Mucosa of rectum (tissue), 2 donors: ENCODE results near the gene TNFAIP8L1.

Source experiments
- H3K27ac ChIP-seq, 2 donors: one replicate each; pipeline ENCODE4 v1.7.0; 2013; ENCODE audit warnings: inconsistent platforms in 2 of 2, low read depth in 2 of 2, low read length in 2 of 2
- H3K27me3 ChIP-seq, 2 donors: one replicate each; pipeline ENCODE4 v1.7.0; 2013; ENCODE audit warnings: low read length in 2 of 2; ENCODE audit not compliant: control insufficient read depth in 2 of 2, insufficient read depth in 2 of 2
- H3K36me3 ChIP-seq, 2 donors: one replicate each; pipeline ENCODE4 v1.7.0; 2013; ENCODE audit warnings: low read length in 2 of 2; ENCODE audit not compliant: control insufficient read depth in 2 of 2, insufficient read depth in 2 of 2
- H3K4me1 ChIP-seq, 2 donors: one replicate each; pipeline ENCODE4 v1.7.0; 2013; ENCODE audit warnings: low read length in 2 of 2, mild to moderate bottlenecking in 1 of 2; ENCODE audit not compliant: control insufficient read depth in 2 of 2, insufficient read depth in 2 of 2
- H3K4me3 ChIP-seq, 2 donors: one replicate each; pipeline ENCODE4 v1.7.0; 2013; ENCODE audit warnings: low read length in 2 of 2
- H3K9ac ChIP-seq, 2 donors: one replicate each; pipeline ENCODE4 v1.7.0; 2013; ENCODE audit warnings: low read length in 2 of 2, low read depth in 1 of 2, mild to moderate bottlenecking in 1 of 2
- H3K9me3 ChIP-seq, 2 donors: one replicate each; pipeline ENCODE4 v1.7.0; 2013; ENCODE audit warnings: low read length in 2 of 2; ENCODE audit not compliant: control insufficient read depth in 2 of 2
- donor health status: healthy.
- donor health status: Normal muscosa, but diverticular disease.

TNFAIP8L1 gene

GRCh38 chr19:4657835-4658234 is 18.5 kb downstream of the TNFAIP8L1 start:
- H3K4me3 ChIP-seq, result no peak overlapping the region
- H3K9me3 ChIP-seq, result no peaks in the 10 kb centered on the region
- peaks cover 5 to 14% of the 10 kb centered on the region in 2 donors for H3K4me1 ChIP-seq
- no peaks in the 10 kb centered on the region for H3K27me3 ChIP-seq
- H3K9ac ChIP-seq, result no peak overlapping the region
- H3K27ac ChIP-seq, result no peak overlapping the region
- peaks cover 23 to 52% of the 10 kb centered on the region in 2 donors for H3K36me3 ChIP-seq

GRCh38 chr19:4660181-4660791 is 21.0 kb downstream of the TNFAIP8L1 start:
- no peak overlapping the region for H3K9ac ChIP-seq
- no peaks in the 10 kb centered on the region for H3K27me3 ChIP-seq
- H3K9me3 ChIP-seq, result no peaks in the 10 kb centered on the region
- no peak overlapping the region for H3K4me3 ChIP-seq
- H3K4me1 ChIP-seq, result peaks cover 5 to 14% of the 10 kb centered on the region in 2 donors
- peaks cover 28 to 59% of the 10 kb centered on the region in 2 donors for H3K36me3 ChIP-seq
- no peak overlapping the region for H3K27ac ChIP-seq

- Histone ChIP-seq H3K27me3 (no peaks in the 10 kb centered on the region), H3K4me3 (no peak overlapping the region), H3K9me3 (no peaks in the 10 kb centered on the region), H3K36me3 (peaks cover 28 to 58% of the 10 kb centered on the region in 2 donors), H3K27ac (no peak overlapping the region), H3K4me1 (peaks cover 5 to 14% of the 10 kb centered on the region in 2 donors), H3K9ac (no peak overlapping the region)
Measured at GRCh38 chr19:4660993-4661392, 21.7 kb downstream of the TNFAIP8L1 start.

- peaks cover 5 to 14% of the 10 kb centered on the region in 2 donors for H3K4me1 ChIP-seq
- peak overlapping the region in 1 of 2 donors; percentile 17 for H3K27ac ChIP-seq
- no peaks in the 10 kb centered on the region for H3K9me3 ChIP-seq
- H3K27me3 ChIP-seq, result no peaks in the 10 kb centered on the region
- H3K9ac ChIP-seq, result peak overlapping the region in 1 of 2 donors; percentile 45
- peak overlapping the region in 1 of 2 donors; percentile 6 for H3K4me3 ChIP-seq
- H3K36me3 ChIP-seq, result peaks cover 33 to 55% of the 10 kb centered on the region in 2 donors
Measured at GRCh38 chr19:4662020-4662695, 22.8 kb downstream of the TNFAIP8L1 start.

- Histone ChIP-seq H3K9me3 (no peaks in the 10 kb centered on the region), H3K4me1 (peaks cover 5 to 14% of the 10 kb centered on the region in 2 donors), H3K9ac (no peak overlapping the region), H3K4me3 (no peak overlapping the region), H3K36me3 (peaks cover 28 to 52% of the 10 kb centered on the region in 2 donors), H3K27me3 (no peaks in the 10 kb centered on the region), H3K27ac (no peak overlapping the region)
Measured at GRCh38 chr19:4662812-4663211, 23.5 kb downstream of the TNFAIP8L1 start.

GRCh38 chr19:4664642-4665041 is 25.3 kb downstream of the TNFAIP8L1 start:
- H3K9ac ChIP-seq, result no peak overlapping the region
- H3K27ac ChIP-seq, result no peak overlapping the region
- no peak overlapping the region for H3K4me3 ChIP-seq
- peaks cover 23 to 45% of the 10 kb centered on the region in 2 donors for H3K36me3 ChIP-seq
- peaks cover 14 to 21% of the 10 kb centered on the region in 2 donors for H3K4me1 ChIP-seq
- no peaks in the 10 kb centered on the region for H3K9me3 ChIP-seq
- H3K27me3 ChIP-seq, result no peaks in the 10 kb centered on the region

GRCh38 chr19:4669723-4670480 is 30.6 kb downstream of the TNFAIP8L1 start, which contains the start of gene MYDGF:
TSS of gene MYDGF (minus strand) at chr19:4670342. CDS start at chr19:4670334, 8 bp downstream.
- Histone ChIP-seq H3K27ac (peak within 1 kb of the TSS; percentile 68 to 79), H3K27me3 (no peaks in the 10 kb centered on the region), H3K9ac (peak within 1 kb of the TSS; percentile 32 to 77), H3K4me1 (peaks cover 9 to 11% of the 10 kb centered on the region in 2 donors), H3K36me3 (peaks cover 11 to 19% of the 10 kb centered on the region in 2 donors), H3K9me3 (no peaks in the 10 kb centered on the region), H3K4me3 (peak within 1 kb of the TSS; percentile 77 to 92)

GRCh38 chr19:4671185-4671851 is 32.0 kb downstream of the TNFAIP8L1 start:
- Histone ChIP-seq H3K4me3 (no peak overlapping the region), H3K9me3 (no peaks in the 10 kb centered on the region), H3K36me3 (peaks cover 14 to 18% of the 10 kb centered on the region in 2 donors), H3K9ac (no peak overlapping the region), H3K4me1 (peaks cover 9 to 11% of the 10 kb centered on the region in 2 donors), H3K27me3 (no peaks in the 10 kb centered on the region), H3K27ac (no peak overlapping the region)

- no peaks in the 10 kb centered on the region for H3K9me3 ChIP-seq
- H3K36me3 ChIP-seq, result peaks cover 13 to 14% of the 10 kb centered on the region in 2 donors
- H3K27ac ChIP-seq, result no peak overlapping the region
- no peaks in the 10 kb centered on the region for H3K27me3 ChIP-seq
- H3K9ac ChIP-seq, result no peak overlapping the region
- H3K4me1 ChIP-seq, result peaks cover 9 to 11% of the 10 kb centered on the region in 2 donors
- no peak overlapping the region for H3K4me3 ChIP-seq
Measured at GRCh38 chr19:4673216-4673615, 33.9 kb downstream of the TNFAIP8L1 start.
